Measurements from ENCODE around the gene KIRREL3.

GRCh38 chr11:126968915-126969314 is 31.7 kb downstream of the KIRREL3 start:
- TF ChIP-seq CTCF (IDR thresholded peaks at IDR 0.05 in 8 of 11, conservative IDR thresholded peaks at IDR 0.05 in 3 of 11) (no peak), POLR2A (IDR thresholded peaks at IDR 0.05) (no peak)
